TTC549 (cell line): Measurements from ENCODE around the gene VTA1.
"Not testable (repeated sequence)": the region's sequence is repeated elsewhere in the genome, so short reads cannot be mapped to it uniquely, and the experiment has no call there.

Experiments used
- FAIRE-seq: peaks from 2 replicates; lab custom pipeline; 2012; peaks lifted over from hg19 to GRCh38; lab: Jason Lieb, UNC

VTA1 gene

GRCh38 chr6:142146828-142147662, at the start of gene VTA1, which contains the start of gene NMBR:
Gene VTA1 (plus strand): TSS chr6:142147263. CDS start chr6:142147288, 25 bp downstream.
Gene NMBR (minus strand): TSS chr6:142147122. CDS start chr6:142088658, 58,464 bp downstream.
- peak; percentile 96 for FAIRE-seq

GRCh38 chr6:142104820-142105219, 42.2 kb upstream of the VTA1 start:
- FAIRE-seq, result not testable (repeated sequence)

- FAIRE-seq, result not testable (repeated sequence)
Observed at GRCh38 chr6:142110820-142111219, 36.2 kb upstream of the VTA1 start.

- FAIRE-seq, result peak; percentile 94
Observed at GRCh38 chr6:142112451-142113061, 34.5 kb upstream of the VTA1 start.

GRCh38 chr6:142117366-142117765, 29.7 kb upstream of the VTA1 start:
- no peak for FAIRE-seq

- FAIRE-seq, result no peak
Observed at GRCh38 chr6:142118328-142118727, 28.7 kb upstream of the VTA1 start.

GRCh38 chr6:142118925-142119324, 28.1 kb upstream of the VTA1 start:
- FAIRE-seq, result no peak

- FAIRE-seq, result no peak
Observed at GRCh38 chr6:142121342-142121741, 25.7 kb upstream of the VTA1 start.

- FAIRE-seq, result no peak
Observed at GRCh38 chr6:142130814-142131213, 16.2 kb upstream of the VTA1 start.

- no peak for FAIRE-seq
Observed at GRCh38 chr6:142132625-142133024, 14.4 kb upstream of the VTA1 start, which contains the start of gene GJE1. Gene GJE1 (plus strand): TSS chr6:142132925. CDS start chr6:142133159, 234 bp downstream.

- no peak for FAIRE-seq
Observed at GRCh38 chr6:142138876-142139275, 8.2 kb upstream of the VTA1 start.

- not testable (repeated sequence) for FAIRE-seq
Observed at GRCh38 chr6:142141531-142141930, 5.5 kb upstream of the VTA1 start.

- no peak for FAIRE-seq
Observed at GRCh38 chr6:142152746-142153145, 5.7 kb downstream of the VTA1 start.

GRCh38 chr6:142153196-142153595, 6.1 kb downstream of the VTA1 start:
- FAIRE-seq, result no peak

- FAIRE-seq, result no peak
Observed at GRCh38 chr6:142154336-142154735, 7.3 kb downstream of the VTA1 start.

GRCh38 chr6:142155091-142155490, 8.0 kb downstream of the VTA1 start:
- FAIRE-seq, result no peak

GRCh38 chr6:142155895-142156757, 9.1 kb downstream of the VTA1 start:
- peak; percentile 86 for FAIRE-seq

- FAIRE-seq, result not testable (repeated sequence)
Observed at GRCh38 chr6:142156758-142157068, 9.7 kb downstream of the VTA1 start.

- FAIRE-seq, result no peak
Observed at GRCh38 chr6:142162780-142163179, 15.7 kb downstream of the VTA1 start.

- FAIRE-seq, result no peak
Observed at GRCh38 chr6:142165227-142165626, 18.2 kb downstream of the VTA1 start.

GRCh38 chr6:142167071-142167470, 20.0 kb downstream of the VTA1 start:
- FAIRE-seq, result no peak

GRCh38 chr6:142167486-142167885, 20.4 kb downstream of the VTA1 start:
- FAIRE-seq, result no peak

- no peak for FAIRE-seq
Observed at GRCh38 chr6:142171351-142171750, 24.3 kb downstream of the VTA1 start.
